HCT116 (cell line): ENCODE results near the gene MRPL34.

Source experiments
- CTCF ChIP-seq, 3 experiments: fragments of 200-600 bp in 1 of 3; sonication (generic) in 1 of 3; IDR thresholded peaks in 2 of 3; conservative IDR thresholded peaks in 1 of 3; 2 replicates each; pipeline ENCODE4 v1.5.1; 2012 to 2017; ENCODE audit warnings: low read depth in 2 of 3, low read length in 2 of 3, antibody characterized with exemption in 1 of 3, borderline replicate concordance in 1 of 3, control low read depth in 1 of 3, mild to moderate bottlenecking in 1 of 3, mixed read lengths in 1 of 3, mixed run types in 1 of 3, moderate library complexity in 1 of 3; ENCODE audit not compliant: insufficient read depth in 1 of 3
- EZH2 ChIP-seq: fragments of 200-600 bp; sonication (generic); IDR thresholded peaks from 2 replicates; pipeline ENCODE4 v1.6.1; 2017; ENCODE audit warnings: antibody characterized with exemption, mixed run types
- POLR2A ChIP-seq: IDR thresholded peaks from 2 replicates; pipeline ENCODE4 v1.7.0; 2011; ENCODE audit warnings: borderline replicate concordance; ENCODE audit not compliant: insufficient read depth, insufficient read length; ENCODE audit errors: extremely low read depth
- POLR2AphosphoS5 ChIP-seq: IDR thresholded peaks from 2 replicates; pipeline ENCODE4 v1.6.1; 2011; ENCODE audit warnings: mild to moderate bottlenecking, low read depth, low read length, moderate library complexity
- RAD21 ChIP-seq: IDR thresholded peaks from 2 replicates; pipeline ENCODE4 v1.6.1; 2012; ENCODE audit warnings: low read depth, mild to moderate bottlenecking
- REST ChIP-seq: IDR thresholded peaks from 2 replicates; pipeline ENCODE4 v1.6.1; 2012; ENCODE audit warnings: low read depth
- SRF ChIP-seq: IDR thresholded peaks from 2 replicates; pipeline ENCODE4 v1.6.1; 2012; ENCODE audit warnings: low read depth
- YY1 ChIP-seq: IDR thresholded peaks from 2 replicates; pipeline ENCODE4 v1.6.1; 2011; ENCODE audit warnings: low read length, low read depth, moderate library complexity, mild to moderate bottlenecking; ENCODE audit not compliant: insufficient replicate concordance; ENCODE audit errors: extremely low read depth
- ZBTB33 ChIP-seq: IDR thresholded peaks from 2 replicates; pipeline ENCODE4 v1.6.1; 2011; ENCODE audit warnings: mild to moderate bottlenecking, low read length, moderate library complexity; ENCODE audit not compliant: insufficient replicate concordance; ENCODE audit errors: extremely low read depth
- ZNF274 ChIP-seq: fragments of 200-500 bp; sonication (Bioruptor generic); IDR thresholded peaks from 2 replicates; pipeline ENCODE4 v1.6.1; 2014; ENCODE audit warnings: mild to moderate bottlenecking, low read depth, low read length, inconsistent platforms

- no peak for TF ChIP-seq CTCF (IDR thresholded peaks at IDR 0.05 in 2 of 3, conservative IDR thresholded peaks at IDR 0.05 in 1 of 3; ENCODE audit: borderline replicate concordance in 1 of 3, insufficient read depth in 1 of 3, low read depth in 2 of 3, low read length in 2 of 3)
- no peak for TF ChIP-seq ZBTB33
- no peak for TF ChIP-seq POLR2A
- no peak for TF ChIP-seq YY1
- TF ChIP-seq POLR2AphosphoS5, result no peak
- TF ChIP-seq EZH2, result no peak
- TF ChIP-seq RAD21, result no peak
- TF ChIP-seq SRF, result no peak
- no peak for TF ChIP-seq REST
- no peak for TF ChIP-seq ZNF274
Observed at GRCh38 chr19:17341845-17342244, 36.2 kb downstream of the MRPL34 start.
